ENCODE data around the gene PRR33. TPM values are rescaled to one million over a fixed set of nuclear protein-coding genes. Genes with fewer than 3 reads are reported as not detected.

Gene PRR33
- total and polyA plus RNA-seq, 7 donors, result 0.13 TPM; not detected in 6

DNA sequence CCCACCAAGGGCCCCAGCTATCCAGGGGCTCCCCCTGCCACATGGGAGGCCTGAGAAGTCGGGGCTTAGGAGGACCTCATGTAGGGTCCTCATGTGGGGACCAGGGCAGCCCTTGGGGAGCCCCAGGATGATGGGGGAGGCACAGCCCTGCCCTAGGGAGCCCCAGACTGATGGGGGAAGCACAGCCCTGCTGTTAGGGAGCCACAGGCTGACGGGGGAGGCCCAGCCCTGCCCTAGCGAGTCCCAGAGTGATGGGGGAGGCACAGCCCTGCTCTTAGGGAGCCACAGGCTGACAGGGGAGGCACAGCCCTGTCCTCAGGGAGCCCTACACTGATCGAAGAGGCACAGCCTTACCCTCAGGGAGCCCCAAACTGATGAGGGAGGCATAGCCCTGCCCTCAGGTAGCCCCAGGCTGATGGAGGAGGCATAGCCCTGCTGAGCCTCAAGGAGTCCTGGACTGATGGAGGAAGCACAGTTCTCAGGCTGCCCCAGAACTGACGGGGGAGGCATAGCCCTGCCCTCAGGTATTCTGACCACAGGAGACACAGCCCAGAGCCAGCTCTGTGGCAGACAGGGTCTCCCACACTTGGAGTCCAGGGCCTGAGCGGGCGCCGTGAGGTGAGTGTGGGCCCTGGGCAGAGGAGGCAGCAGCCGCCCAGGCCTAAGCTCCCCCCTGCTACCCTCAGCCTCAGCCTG, 10.8 kb downstream of the PRR33 start:
- H3K27ac ChIP-seq, result peak overlapping the region; percentile 65 to 78 (median 68)
- H3K4me3 ChIP-seq, result no peak overlapping the region
- no peaks in the 10 kb centered on the region for H3K9me3 ChIP-seq
- intact Hi-C loops (cut with DNase I), result loop anchor here (5.0 kb wide), 2 partner anchors 44 to 189 kb away; partner anchors contain the start of gene TNNI2
- peaks cover 0 to 5% (median 0%) of the 10 kb centered on the region in 3 donors for H3K27me3 ChIP-seq
- H3K4me1 ChIP-seq, result peaks cover 0 to 49% (median 45%) of the 10 kb centered on the region in 4 donors
- no peak for TF ChIP-seq POLR2AphosphoS5 (IDR thresholded peaks at IDR 0.05)
- TF ChIP-seq EP300 (IDR thresholded peaks at IDR 0.05), result no peak
- TF ChIP-seq POLR2A (IDR thresholded peaks at IDR 0.05), result no peak
- TF ChIP-seq, protein P1, sequence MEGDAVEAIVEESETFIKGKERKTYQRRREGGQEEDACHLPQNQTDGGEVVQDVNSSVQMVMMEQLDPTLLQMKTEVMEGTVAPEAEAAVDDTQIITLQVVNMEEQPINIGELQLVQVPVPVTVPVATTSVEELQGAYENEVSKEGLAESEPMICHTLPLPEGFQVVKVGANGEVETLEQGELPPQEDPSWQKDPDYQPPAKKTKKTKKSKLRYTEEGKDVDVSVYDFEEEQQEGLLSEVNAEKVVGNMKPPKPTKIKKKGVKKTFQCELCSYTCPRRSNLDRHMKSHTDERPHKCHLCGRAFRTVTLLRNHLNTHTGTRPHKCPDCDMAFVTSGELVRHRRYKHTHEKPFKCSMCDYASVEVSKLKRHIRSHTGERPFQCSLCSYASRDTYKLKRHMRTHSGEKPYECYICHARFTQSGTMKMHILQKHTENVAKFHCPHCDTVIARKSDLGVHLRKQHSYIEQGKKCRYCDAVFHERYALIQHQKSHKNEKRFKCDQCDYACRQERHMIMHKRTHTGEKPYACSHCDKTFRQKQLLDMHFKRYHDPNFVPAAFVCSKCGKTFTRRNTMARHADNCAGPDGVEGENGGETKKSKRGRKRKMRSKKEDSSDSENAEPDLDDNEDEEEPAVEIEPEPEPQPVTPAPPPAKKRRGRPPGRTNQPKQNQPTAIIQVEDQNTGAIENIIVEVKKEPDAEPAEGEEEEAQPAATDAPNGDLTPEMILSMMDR (IDR thresholded peaks at IDR 0.05), result no peak
- 63 to 77% methylated on average over 9 of the region's 9 CpGs for WGBS, 2 donors
- DNase-seq, result peak; percentile 54
- peaks cover 0 to 6% (median 0%) of the 10 kb centered on the region in 4 donors for H3K36me3 ChIP-seq

DNA sequence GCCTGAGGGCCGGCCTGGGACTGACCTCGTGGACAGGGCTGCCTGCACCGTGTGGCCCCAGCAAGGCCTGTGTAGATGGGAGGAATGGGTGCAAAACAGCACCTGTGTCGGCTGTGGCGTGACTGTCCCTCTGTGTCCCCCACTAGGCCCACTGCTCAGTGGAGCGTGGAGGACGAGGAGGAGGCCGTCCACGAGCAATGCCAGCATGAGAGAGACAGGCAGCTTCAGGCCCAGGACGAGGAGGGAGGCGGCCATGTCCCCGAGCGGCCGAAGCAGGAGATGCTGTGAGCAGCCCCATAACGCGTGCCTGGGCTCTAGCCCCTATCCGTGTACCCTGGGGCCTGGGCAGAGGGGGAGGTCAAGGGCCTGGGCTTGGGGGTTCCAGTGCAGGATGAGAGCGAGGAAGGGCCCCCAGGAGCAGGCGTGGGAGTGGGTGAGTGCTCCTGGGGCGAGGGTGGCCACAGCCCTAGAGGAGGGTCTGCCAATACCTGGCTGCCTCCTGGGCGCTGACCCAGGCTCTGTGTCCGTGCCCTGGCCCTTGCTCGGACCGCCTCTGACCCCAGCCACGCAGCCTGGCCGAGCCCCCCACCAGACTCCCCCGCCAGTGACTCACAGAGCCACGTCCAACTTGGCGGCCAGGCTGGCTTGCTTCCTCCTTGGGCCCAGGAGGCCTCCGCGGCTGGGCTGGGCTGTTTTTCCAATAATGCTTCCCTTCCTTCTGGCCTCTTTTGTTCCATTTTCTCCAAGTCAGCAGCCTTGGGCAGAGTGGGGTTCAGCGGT, 11.6 kb downstream of the PRR33 start:
- peak; percentile 88 for DNase-seq
- H3K4me1 ChIP-seq, result peaks cover 0 to 53% (median 51%) of the 10 kb centered on the region in 4 donors
- TF ChIP-seq, protein P1 (IDR thresholded peaks at IDR 0.05), result no peak
- TF ChIP-seq EP300 (IDR thresholded peaks at IDR 0.05) (no peak), POLR2A (IDR thresholded peaks at IDR 0.05) (no peak), POLR2AphosphoS5 (IDR thresholded peaks at IDR 0.05) (no peak)
- intact Hi-C loops (cut with DNase I), result loop anchor here (5.0 kb wide), 2 partner anchors 43 to 188 kb away; partner anchors contain the start of gene TNNI2
- peak overlapping the region; percentile 65 to 78 (median 68) for H3K27ac ChIP-seq
- H3K27me3 ChIP-seq, result peaks cover 0 to 6% (median 0%) of the 10 kb centered on the region in 3 donors
- WGBS, 2 donors, result 73 to 82% methylated on average over 32 of the region's 32 CpGs
- H3K36me3 ChIP-seq, result peaks cover 0 to 6% (median 0%) of the 10 kb centered on the region in 4 donors
- no peaks in the 10 kb centered on the region for H3K9me3 ChIP-seq
- no peak overlapping the region for H3K4me3 ChIP-seq

DNA sequence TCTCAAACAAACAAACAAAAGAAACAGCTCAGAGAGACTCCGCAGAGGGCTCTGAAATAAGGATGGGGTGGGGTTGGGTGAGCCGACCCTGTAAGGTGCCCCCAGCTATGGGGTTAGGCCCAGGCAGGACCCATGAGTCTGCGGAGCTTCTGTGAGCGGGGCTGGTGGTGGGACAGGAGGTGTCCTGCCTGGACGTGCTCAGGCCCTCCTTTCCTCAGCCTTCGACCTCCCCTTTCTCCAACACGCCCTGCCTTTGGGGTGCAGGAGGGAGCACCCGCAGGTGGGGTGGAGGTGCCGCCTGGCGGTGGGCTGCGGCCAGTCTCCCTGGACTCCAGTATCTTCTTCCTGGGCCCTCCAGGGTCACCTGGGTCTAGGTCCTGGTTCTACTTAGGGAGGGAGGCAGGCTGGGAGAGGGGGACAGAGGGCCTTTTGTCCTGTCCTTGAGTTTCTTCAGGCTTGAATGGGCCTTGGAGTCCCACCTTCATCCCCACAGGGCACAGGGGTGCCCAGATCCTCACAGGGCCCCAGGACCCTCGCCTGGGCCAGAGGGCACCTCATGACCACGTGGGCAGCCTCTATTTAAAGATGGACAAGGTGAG, 12.3 kb downstream of the PRR33 start:
- peaks cover 0 to 2% (median 0%) of the 10 kb centered on the region in 4 donors for H3K36me3 ChIP-seq
- TF ChIP-seq, protein P1 (IDR thresholded peaks at IDR 0.05), result no peak
- no peak for TF ChIP-seq EP300 (IDR thresholded peaks at IDR 0.05)
- no peak for TF ChIP-seq POLR2AphosphoS5 (IDR thresholded peaks at IDR 0.05)
- no peak for TF ChIP-seq POLR2A (IDR thresholded peaks at IDR 0.05)
- H3K9me3 ChIP-seq, result no peaks in the 10 kb centered on the region
- peaks cover 0 to 6% (median 4%) of the 10 kb centered on the region in 3 donors for H3K27me3 ChIP-seq
- 77 to 91% methylated on average over 13 of the region's 13 CpGs for WGBS, 2 donors
- DNase-seq, result peak; percentile 64
- no peak overlapping the region for H3K4me3 ChIP-seq
- H3K4me1 ChIP-seq, result peaks cover 0 to 59% (median 51%) of the 10 kb centered on the region in 4 donors
- intact Hi-C loops (cut with DNase I), result no loop called here
- H3K27ac ChIP-seq, result peak overlapping the region; percentile 65 to 78 (median 68)

DNA sequence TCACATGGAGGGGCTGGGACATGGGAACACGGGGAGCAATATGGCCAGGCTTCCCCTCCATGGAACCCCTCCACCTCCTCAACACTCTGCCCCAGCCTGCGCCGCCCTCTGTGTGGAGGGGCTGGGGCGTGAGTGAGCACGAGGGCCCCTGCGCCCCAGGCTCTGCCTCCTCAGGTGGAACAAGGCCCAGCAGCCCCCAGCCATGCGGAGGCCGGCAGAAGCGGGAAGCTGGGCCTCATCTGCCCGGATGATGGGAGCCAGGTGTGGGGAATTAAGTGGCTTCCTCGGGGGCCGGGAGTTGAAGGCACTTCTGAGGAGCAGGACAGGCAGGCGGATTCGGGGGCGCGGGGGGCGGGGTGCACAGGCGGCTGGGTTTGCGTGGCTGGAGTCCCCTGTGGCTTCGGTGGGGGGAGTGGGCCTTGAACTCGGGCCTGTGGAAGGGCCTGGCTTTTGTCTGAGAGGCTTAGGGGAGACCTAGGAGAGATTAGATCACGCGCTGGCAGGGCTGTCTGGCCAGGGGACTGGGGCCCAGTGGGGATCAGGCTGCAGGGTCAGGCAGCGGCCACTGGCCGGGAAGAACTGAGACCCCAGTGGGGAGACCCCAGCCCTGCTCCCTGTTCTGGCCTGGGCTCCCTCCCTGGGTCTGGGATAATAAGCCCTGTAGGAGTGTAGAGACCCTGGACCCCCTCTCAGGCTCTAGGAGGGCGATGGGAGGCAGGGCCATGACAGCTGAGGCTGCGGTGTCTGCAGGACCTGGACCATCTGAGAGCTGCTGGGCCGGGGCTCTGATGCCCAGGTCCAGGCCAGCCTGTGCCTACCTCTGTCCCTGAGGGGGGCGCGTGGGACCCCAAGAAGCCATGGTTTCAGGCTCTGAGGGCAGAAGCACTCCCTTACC, 13.3 kb downstream of the PRR33 start:
- Histone ChIP-seq H3K4me3 (no peak overlapping the region), H3K36me3 (no peaks in the 10 kb centered on the region), H3K9me3 (no peaks in the 10 kb centered on the region), H3K4me1 (peaks cover 0 to 59% (median 51%) of the 10 kb centered on the region in 4 donors), H3K27me3 (peaks cover 0 to 6% (median 6%) of the 10 kb centered on the region in 3 donors), H3K27ac (peak overlapping the region; percentile 59 to 78 (median 66))
- peak in 1 of 4 donors; percentile 14 for TF ChIP-seq POLR2AphosphoS5 (IDR thresholded peaks at IDR 0.05)
- no peak for TF ChIP-seq EP300 (IDR thresholded peaks at IDR 0.05)
- no peak for TF ChIP-seq POLR2A (IDR thresholded peaks at IDR 0.05)
- TF ChIP-seq, protein P1 (IDR thresholded peaks at IDR 0.05), result no peak
- intact Hi-C loops (cut with DNase I), result no loop called here
- DNase-seq, result peak; percentile 76
- 84 to 86% methylated on average over 30 of the region's 30 CpGs for WGBS, 2 donors

Data from sigmoid colon (tissue), 7 donors.